Glutamatergic neuron (in vitro differentiated cells): ENCODE data around the gene NES. TPM values are rescaled to one million over a fixed set of nuclear protein-coding genes. Genes with fewer than 3 reads are reported as not detected.

Source experiments
- DNase-seq: peaks from one replicate; pipeline ENCODE4 v3.0.0; 2022
- H3K27ac Mint-ChIP-seq: one replicate; pipeline ENCODE4 v1.8.0; 2020; ENCODE audit warnings: mild to moderate bottlenecking, mixed read lengths, inconsistent platforms; ENCODE audit not compliant: unreplicated experiment
- H3K27me3 Mint-ChIP-seq: one replicate; pipeline ENCODE4 v1.8.0; 2020; ENCODE audit warnings: mild to moderate bottlenecking, moderate library complexity, mixed read lengths, inconsistent platforms; ENCODE audit not compliant: unreplicated experiment
- H3K36me3 Mint-ChIP-seq: one replicate; pipeline ENCODE4 v1.8.0; 2020; ENCODE audit warnings: mild to moderate bottlenecking, mixed read lengths, inconsistent platforms; ENCODE audit not compliant: unreplicated experiment
- H3K4me1 Mint-ChIP-seq: one replicate; pipeline ENCODE4 v1.8.0; 2020; ENCODE audit warnings: mild to moderate bottlenecking, low read depth, mixed read lengths, inconsistent platforms; ENCODE audit not compliant: unreplicated experiment
- H3K4me3 Mint-ChIP-seq: one replicate; pipeline ENCODE4 v1.8.0; 2020; ENCODE audit warnings: mild to moderate bottlenecking, mixed read lengths, inconsistent platforms; ENCODE audit not compliant: unreplicated experiment
- H3K9me3 Mint-ChIP-seq: one replicate; pipeline ENCODE4 v1.8.0; 2020; ENCODE audit warnings: mild to moderate bottlenecking, moderate library complexity, mixed read lengths, inconsistent platforms; ENCODE audit not compliant: unreplicated experiment
- CTCF ChIP-seq: fragments of 200-600 bp; sonication (generic); IDR thresholded peaks from one replicate; pipeline ENCODE4 v1.5.0; 2021; ENCODE audit not compliant: partially characterized antibody, unreplicated experiment
- total RNA-seq: library from RNA; stranded (reverse); fragmentation: NEBNext Ultra II Directional; extraction: Animal tissue kit (Norgen Biotek cat#: 25700); gene quantifications from one replicate; pipeline ENCODE4 v1.2.1, GENCODE V29; 2021; ENCODE audit not compliant: unreplicated experiment

Gene NES
- total RNA-seq, 1 donor from 2014 or later: 375 TPM

GRCh38 chr1:156690675-156691036 is 13.4 kb upstream of the NES start:
- Mint-ChIP-seq H3K4me3 (no peak overlapping the region), H3K27ac (no peak overlapping the region), H3K4me1 (peaks cover 15% of the 10 kb centered on the region), H3K27me3 (peaks cover 32% of the 10 kb centered on the region), H3K36me3 (no peaks in the 10 kb centered on the region), H3K9me3 (peaks cover 5% of the 10 kb centered on the region)
- no peak for TF ChIP-seq CTCF
- DNase-seq: no peak

- no peak for TF ChIP-seq CTCF
- peaks cover 5% of the 10 kb centered on the region for H3K9me3 Mint-ChIP-seq
- peak overlapping the region; percentile 68 for H3K4me3 Mint-ChIP-seq
- peak overlapping the region; percentile 10 for H3K27ac Mint-ChIP-seq
- H3K27me3 Mint-ChIP-seq: peaks cover 32% of the 10 kb centered on the region
- DNase-seq: no peak
- H3K4me1 Mint-ChIP-seq: peaks cover 15% of the 10 kb centered on the region
- H3K36me3 Mint-ChIP-seq: no peaks in the 10 kb centered on the region
Measured at GRCh38 chr1:156689953-156690674, 12.9 kb upstream of the NES start.

- Mint-ChIP-seq H3K27me3 (peaks cover 29% of the 10 kb centered on the region), H3K9me3 (peaks cover 5% of the 10 kb centered on the region), H3K27ac (peak overlapping the region; percentile 10), H3K4me3 (peak overlapping the region; percentile 68), H3K4me1 (peaks cover 15% of the 10 kb centered on the region), H3K36me3 (no peaks in the 10 kb centered on the region)
- TF ChIP-seq CTCF: peak; percentile 90
- DNase-seq: peak; percentile 86
Measured at GRCh38 chr1:156689035-156689952, 12.1 kb upstream of the NES start.

GRCh38 chr1:156684227-156684782 is 7.1 kb upstream of the NES start:
- H3K9me3 Mint-ChIP-seq: peaks cover 2% of the 10 kb centered on the region
- peaks cover 4% of the 10 kb centered on the region for H3K27me3 Mint-ChIP-seq
- no peak overlapping the region for H3K27ac Mint-ChIP-seq

More at GRCh38 chr1:156684227-156684782, 7.1 kb upstream of the NES start:
- Mint-ChIP-seq H3K36me3 (no peaks in the 10 kb centered on the region), H3K4me3 (no peak overlapping the region), H3K4me1 (peaks cover 1% of the 10 kb centered on the region)
- DNase-seq: no peak
- no peak for TF ChIP-seq CTCF
